Urinary bladder (tissue), 4 donors: ENCODE measurements around the gene HMCN2. TPM values are rescaled to one million over a fixed set of nuclear protein-coding genes. Genes with fewer than 3 reads are reported as not detected.
"Not testable (repeated sequence)": the region's sequence is repeated elsewhere in the genome, so short reads cannot be mapped to it uniquely, and the experiment has no call there.

Source experiments
- DNase-seq: peaks from one replicate; pipeline ENCODE4 v3.0.0-alpha.2; 2015; ENCODE audit errors: extremely low spot score
- H3K27ac ChIP-seq: one replicate; pipeline ENCODE4 v1.5.1; 2013; ENCODE audit warnings: low read depth, mild to moderate bottlenecking, moderate library complexity
- H3K36me3 ChIP-seq: one replicate; pipeline ENCODE4 v1.6.1; 2013; ENCODE audit warnings: mild to moderate bottlenecking, moderate library complexity; ENCODE audit not compliant: insufficient read depth
- H3K4me1 ChIP-seq: one replicate; pipeline ENCODE4 v1.6.1; 2013; ENCODE audit warnings: mild to moderate bottlenecking, moderate library complexity; ENCODE audit not compliant: insufficient read depth
- H3K4me3 ChIP-seq: one replicate; pipeline ENCODE4 v1.5.1; 2013; ENCODE audit warnings: low read depth, low read length
- WGBS: extraction: QIAGEN DNeasy Blood & Tissue Kit; methylation state at CpG from one replicate; pipeline ENCODE4 v1.1.7; 2013; 5-methylcytosine and 5-hydroxymethylcytosine counted together
- polyA plus RNA-seq: library from polyadenylated mRNA; stranded (reverse); fragments of 200-250 nt; gene quantifications from one replicate; pipeline ENCODE4 v1.2.3, GENCODE V29; 2013
- total RNA-seq: library from RNA; depleted of rRNA; stranded (reverse); fragments of >200 nt; gene quantifications from one replicate; pipeline ENCODE4 v1.2.3, GENCODE V29; 2014
- donor health status: healthy with polysubstance abuse.
- donor health status: healthy.

HMCN2 gene
- total and polyA plus RNA-seq, 2 donors = 14.6 to 15.9 TPM

- Histone ChIP-seq H3K27ac (no peak overlapping the region), H3K4me3 (no peak overlapping the region), H3K36me3 (no peaks in the 10 kb centered on the region), H3K4me1 (no peaks in the 10 kb centered on the region)
- no peak for DNase-seq
- WGBS = 50% methylated on average over 19 of the region's 19 CpGs
Measured at GRCh38 chr9:130333041-130333711, 67.6 kb downstream of the HMCN2 start.

- H3K4me1 ChIP-seq = no peaks in the 10 kb centered on the region
- H3K36me3 ChIP-seq = no peaks in the 10 kb centered on the region
- 84% methylated on average over 5 of the region's 5 CpGs for WGBS
- H3K27ac ChIP-seq = no peak overlapping the region
- DNase-seq = no peak
- H3K4me3 ChIP-seq = no peak overlapping the region
Measured at GRCh38 chr9:130333712-130334062, 68.1 kb downstream of the HMCN2 start.

- Histone ChIP-seq H3K4me3 (no peak overlapping the region), H3K36me3 (no peaks in the 10 kb centered on the region), H3K27ac (no peak overlapping the region), H3K4me1 (no peaks in the 10 kb centered on the region)
- DNase-seq = no peak
- WGBS = 90% methylated on average over 4 of the region's 4 CpGs
Measured at GRCh38 chr9:130334915-130335314, 69.4 kb downstream of the HMCN2 start.

GRCh38 chr9:130336027-130336610 is 70.6 kb downstream of the HMCN2 start:
- H3K27ac ChIP-seq = no peak overlapping the region
- DNase-seq = no peak
- H3K36me3 ChIP-seq = no peaks in the 10 kb centered on the region
- no peak overlapping the region for H3K4me3 ChIP-seq
- WGBS = 64% methylated on average over 6 of the region's 6 CpGs
- H3K4me1 ChIP-seq = no peaks in the 10 kb centered on the region

GRCh38 chr9:130336885-130337284 is 71.3 kb downstream of the HMCN2 start:
- no peak for DNase-seq
- Histone ChIP-seq H3K4me1 (no peaks in the 10 kb centered on the region), H3K27ac (no peak overlapping the region), H3K4me3 (no peak overlapping the region), H3K36me3 (no peaks in the 10 kb centered on the region)
- WGBS = 68% methylated on average over 9 of the region's 9 CpGs

GRCh38 chr9:130337318-130337717 is 71.8 kb downstream of the HMCN2 start:
- DNase-seq = no peak
- no peak overlapping the region for H3K4me3 ChIP-seq
- no peak overlapping the region for H3K27ac ChIP-seq
- no peaks in the 10 kb centered on the region for H3K4me1 ChIP-seq
- H3K36me3 ChIP-seq = no peaks in the 10 kb centered on the region
- WGBS = 85% methylated on average over 9 of the region's 9 CpGs

GRCh38 chr9:130337784-130338380 is 72.3 kb downstream of the HMCN2 start:
- Histone ChIP-seq H3K36me3 (no peaks in the 10 kb centered on the region), H3K27ac (no peak overlapping the region), H3K4me1 (no peaks in the 10 kb centered on the region), H3K4me3 (no peak overlapping the region)
- WGBS = 90% methylated on average over 16 of the region's 16 CpGs
- DNase-seq = no peak

- not testable (repeated sequence) for H3K4me1 ChIP-seq, DNase-seq, H3K4me3 ChIP-seq, H3K27ac ChIP-seq, H3K36me3 ChIP-seq
- WGBS = 87% methylated on average over 8 of the region's 8 CpGs
Measured at GRCh38 chr9:130338891-130339290, 73.3 kb downstream of the HMCN2 start.

GRCh38 chr9:130339306-130339705 is 73.7 kb downstream of the HMCN2 start:
- H3K4me1 ChIP-seq = no peaks in the 10 kb centered on the region
- 50% methylated on average over 4 of the region's 4 CpGs for WGBS
- no peak for DNase-seq
- H3K27ac ChIP-seq = no peak overlapping the region
- H3K4me3 ChIP-seq = no peak overlapping the region
- no peaks in the 10 kb centered on the region for H3K36me3 ChIP-seq

- WGBS = 84% methylated on average over 10 of the region's 10 CpGs
- Histone ChIP-seq H3K36me3 (no peaks in the 10 kb centered on the region), H3K4me1 (no peaks in the 10 kb centered on the region), H3K4me3 (no peak overlapping the region), H3K27ac (no peak overlapping the region)
- no peak for DNase-seq
Measured at GRCh38 chr9:130340011-130340410, 74.5 kb downstream of the HMCN2 start.

GRCh38 chr9:130340557-130340956 is 75.0 kb downstream of the HMCN2 start:
- not testable (repeated sequence) for DNase-seq, H3K4me1 ChIP-seq, H3K4me3 ChIP-seq, H3K36me3 ChIP-seq, H3K27ac ChIP-seq
- WGBS = 97% methylated on average over 17 of the region's 17 CpGs

- 84% methylated on average over 13 of the region's 13 CpGs for WGBS
- H3K36me3 ChIP-seq = no peaks in the 10 kb centered on the region
- DNase-seq = no peak
- H3K27ac ChIP-seq = no peak overlapping the region
- H3K4me1 ChIP-seq = no peaks in the 10 kb centered on the region
- H3K4me3 ChIP-seq = no peak overlapping the region
Measured at GRCh38 chr9:130341128-130341527, 75.6 kb downstream of the HMCN2 start.

GRCh38 chr9:130341839-130342713 is 76.5 kb downstream of the HMCN2 start:
- H3K27ac ChIP-seq = no peak overlapping the region
- H3K36me3 ChIP-seq = no peaks in the 10 kb centered on the region
- 88% methylated on average over 13 of the region's 13 CpGs for WGBS
- DNase-seq = no peak
- H3K4me3 ChIP-seq = no peak overlapping the region
- H3K4me1 ChIP-seq = no peaks in the 10 kb centered on the region

GRCh38 chr9:130342714-130343085 is 77.1 kb downstream of the HMCN2 start:
- DNase-seq = no peak
- Histone ChIP-seq H3K4me3 (no peak overlapping the region), H3K36me3 (no peaks in the 10 kb centered on the region), H3K27ac (no peak overlapping the region), H3K4me1 (no peaks in the 10 kb centered on the region)
- 85% methylated on average over 11 of the region's 11 CpGs for WGBS
